BJ (cell line): ENCODE data around the gene CD226. TPM values are rescaled to one million over a fixed set of nuclear protein-coding genes. Genes with fewer than 3 reads are reported as not detected.

Experiments
- CTCF ChIA-PET: fragments of 350-600 bp; formaldehyde crosslinking; extraction: SDS; loops from one replicate; lab custom pipeline; 2021; ENCODE audit warnings: antibody characterized with exemption, inconsistent platforms; lab: Yijun Ruan, JAX
- POLR2A ChIA-PET: fragments of 300-600 bp; sonication (Branson Sonifier 250); formaldehyde crosslinking; extraction: SDS; loops from one replicate; lab custom pipeline; 2021; ENCODE audit warnings: antibody characterized with exemption; lab: Charles Lee
- DNase-seq: peaks from one replicate; pipeline ENCODE4 v3.0.0-alpha.2; 2011; ENCODE audit warnings: low read depth
- H3K27me3 ChIP-seq: 2 replicates; pipeline ENCODE4 v1.6.0; 2011; ENCODE audit warnings: low read length; ENCODE audit not compliant: control insufficient read depth, insufficient read depth
- H3K36me3 ChIP-seq: 2 replicates; pipeline ENCODE4 v1.5.1; 2011; ENCODE audit warnings: low read length; ENCODE audit not compliant: control insufficient read depth, insufficient read depth
- H3K4me3 ChIP-seq: 2 replicates; pipeline ENCODE4 v1.5.1; 2011; ENCODE audit warnings: low read depth, mild to moderate bottlenecking, control low read depth, low read length
- polyA plus RNA-seq: library from polyadenylated mRNA; depleted of rRNA; stranded (reverse); fragments of >200 nt; gene quantifications from 2 replicates; pipeline ENCODE4 v1.2.3, GENCODE V29; 2011
- TF ChIP-seq, protein P1 (sequence below): IDR thresholded peaks from 2 replicates; pipeline ENCODE4 v1.5.1; 2011; ENCODE audit warnings: low read depth, mild to moderate bottlenecking, control low read depth, inconsistent platforms, low read length, moderate library complexity; ENCODE audit not compliant: insufficient read depth

The CD226 gene
- polyA plus RNA-seq, 1 experiment, result 0.13 TPM

DNA sequence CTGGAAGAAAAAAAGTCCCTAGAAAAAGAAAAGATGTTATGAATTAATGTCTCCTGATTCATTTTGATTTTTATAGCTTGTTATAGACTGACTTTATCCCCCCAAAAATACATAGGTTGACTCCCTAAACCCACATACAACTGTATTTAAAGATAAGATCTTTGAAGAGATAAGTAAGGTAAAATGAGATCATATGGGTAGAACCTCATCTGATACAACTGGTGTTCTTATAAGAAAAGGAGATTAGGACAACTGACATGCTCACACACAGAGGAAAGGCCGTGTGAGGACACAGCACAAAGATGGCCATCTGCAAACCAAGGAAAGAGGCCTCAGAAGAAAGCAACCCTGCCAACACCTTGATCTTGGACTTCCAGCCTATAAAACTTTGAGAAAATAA lies 117.5 kb downstream of the CD226 start:
- ChIA-PET CTCF (interaction anchor here (0.6 to 1.5 kb wide), 3 partner anchors 9 to 655 kb away, joined by 3 to 4 read pairs (median 4); no protein-coding TSS in a partner anchor), POLR2A (no interaction called here)
- Histone ChIP-seq H3K27me3 (no peaks in the 10 kb centered on the region), H3K36me3 (no peaks in the 10 kb centered on the region), H3K4me3 (no peak overlapping the region)
- TF ChIP-seq, protein P1, sequence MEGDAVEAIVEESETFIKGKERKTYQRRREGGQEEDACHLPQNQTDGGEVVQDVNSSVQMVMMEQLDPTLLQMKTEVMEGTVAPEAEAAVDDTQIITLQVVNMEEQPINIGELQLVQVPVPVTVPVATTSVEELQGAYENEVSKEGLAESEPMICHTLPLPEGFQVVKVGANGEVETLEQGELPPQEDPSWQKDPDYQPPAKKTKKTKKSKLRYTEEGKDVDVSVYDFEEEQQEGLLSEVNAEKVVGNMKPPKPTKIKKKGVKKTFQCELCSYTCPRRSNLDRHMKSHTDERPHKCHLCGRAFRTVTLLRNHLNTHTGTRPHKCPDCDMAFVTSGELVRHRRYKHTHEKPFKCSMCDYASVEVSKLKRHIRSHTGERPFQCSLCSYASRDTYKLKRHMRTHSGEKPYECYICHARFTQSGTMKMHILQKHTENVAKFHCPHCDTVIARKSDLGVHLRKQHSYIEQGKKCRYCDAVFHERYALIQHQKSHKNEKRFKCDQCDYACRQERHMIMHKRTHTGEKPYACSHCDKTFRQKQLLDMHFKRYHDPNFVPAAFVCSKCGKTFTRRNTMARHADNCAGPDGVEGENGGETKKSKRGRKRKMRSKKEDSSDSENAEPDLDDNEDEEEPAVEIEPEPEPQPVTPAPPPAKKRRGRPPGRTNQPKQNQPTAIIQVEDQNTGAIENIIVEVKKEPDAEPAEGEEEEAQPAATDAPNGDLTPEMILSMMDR, result no peak
- DNase-seq, result no peak

DNA sequence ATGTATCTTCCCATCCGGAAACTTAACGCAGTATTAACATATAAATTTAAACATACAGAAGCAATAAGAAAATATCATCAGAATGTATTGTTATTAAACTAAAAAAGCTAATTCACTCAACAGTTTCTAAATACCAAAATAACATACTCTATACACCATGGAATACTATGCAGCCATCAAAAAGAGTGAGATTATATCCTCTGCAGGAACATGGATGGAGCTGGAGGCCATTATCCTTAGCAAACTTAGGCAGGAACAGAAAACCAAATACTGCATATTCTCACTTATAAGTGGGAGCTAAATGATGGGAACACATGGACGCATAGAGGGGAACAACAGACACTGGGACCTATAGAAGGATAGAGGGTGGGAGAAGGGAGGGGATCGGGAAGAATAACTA lies 127.1 kb downstream of the CD226 start:
- Histone ChIP-seq H3K27me3 (no peaks in the 10 kb centered on the region), H3K4me3 (no peak overlapping the region), H3K36me3 (no peaks in the 10 kb centered on the region)
- CTCF ChIA-PET, result no interaction called here
- DNase-seq, result no peak
- TF ChIP-seq, protein P1, result no peak
- POLR2A ChIA-PET, result no interaction called here

DNA sequence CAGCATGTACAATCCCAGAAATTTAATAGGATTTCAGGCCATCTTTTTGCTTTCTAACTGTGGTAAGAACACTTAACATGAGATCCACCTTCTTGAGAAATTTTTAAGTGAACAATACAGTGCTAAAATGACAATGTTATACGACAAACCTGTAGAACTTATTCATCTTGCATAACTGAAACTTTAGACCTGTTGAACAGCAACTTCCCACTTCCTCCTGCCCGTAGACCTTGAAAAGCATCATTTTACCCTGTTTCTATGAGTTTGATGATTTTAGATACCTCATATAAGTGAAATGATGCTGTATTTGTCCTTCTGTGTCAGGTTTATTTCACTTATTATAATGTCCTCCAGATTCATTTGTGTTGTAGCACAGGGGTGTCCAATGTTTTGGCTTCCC lies 128.2 kb downstream of the CD226 start:
- Histone ChIP-seq H3K36me3 (no peaks in the 10 kb centered on the region), H3K27me3 (no peaks in the 10 kb centered on the region), H3K4me3 (no peak overlapping the region)
- ChIA-PET CTCF (interaction anchor here (0.8 kb wide), 1 partner anchor 223 kb away, joined by 5 read pairs; no protein-coding TSS in a partner anchor), POLR2A (no interaction called here)
- TF ChIP-seq, protein P1, result no peak
- DNase-seq, result no peak

DNA sequence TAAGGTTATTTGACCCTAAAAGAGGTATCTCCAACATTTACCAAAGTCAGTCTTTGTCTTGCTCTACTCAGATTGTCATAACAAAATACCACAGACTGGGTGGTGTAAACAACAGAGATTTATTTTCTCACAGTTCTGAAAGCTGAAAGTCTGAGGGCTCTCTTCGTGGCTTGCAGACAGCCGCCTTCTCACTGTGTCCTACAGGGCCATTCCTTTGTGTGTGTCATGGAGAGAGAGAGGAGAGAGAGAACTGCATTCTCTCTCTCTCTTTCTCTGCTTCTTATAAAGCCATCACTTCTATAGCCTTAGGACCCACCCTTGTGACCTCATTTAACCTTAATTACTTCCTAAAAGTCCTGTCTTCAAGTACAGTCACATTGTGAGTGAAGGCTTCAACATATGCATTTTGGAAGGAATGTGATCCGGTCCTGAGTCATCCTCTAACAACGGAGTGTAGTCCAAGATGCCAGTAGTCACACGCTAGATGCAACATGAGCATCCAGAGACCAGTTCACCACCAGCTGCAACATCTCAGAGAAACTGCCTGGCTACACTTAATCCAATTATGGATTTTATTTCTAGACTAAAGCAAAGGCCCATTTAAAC lies 130.2 kb downstream of the CD226 start:
- DNase-seq, result peak; percentile 9
- Histone ChIP-seq H3K27me3 (no peaks in the 10 kb centered on the region), H3K36me3 (no peaks in the 10 kb centered on the region), H3K4me3 (no peak overlapping the region)
- ChIA-PET POLR2A (no interaction called here), CTCF (no interaction called here)
- TF ChIP-seq, protein P1, result no peak

DNA sequence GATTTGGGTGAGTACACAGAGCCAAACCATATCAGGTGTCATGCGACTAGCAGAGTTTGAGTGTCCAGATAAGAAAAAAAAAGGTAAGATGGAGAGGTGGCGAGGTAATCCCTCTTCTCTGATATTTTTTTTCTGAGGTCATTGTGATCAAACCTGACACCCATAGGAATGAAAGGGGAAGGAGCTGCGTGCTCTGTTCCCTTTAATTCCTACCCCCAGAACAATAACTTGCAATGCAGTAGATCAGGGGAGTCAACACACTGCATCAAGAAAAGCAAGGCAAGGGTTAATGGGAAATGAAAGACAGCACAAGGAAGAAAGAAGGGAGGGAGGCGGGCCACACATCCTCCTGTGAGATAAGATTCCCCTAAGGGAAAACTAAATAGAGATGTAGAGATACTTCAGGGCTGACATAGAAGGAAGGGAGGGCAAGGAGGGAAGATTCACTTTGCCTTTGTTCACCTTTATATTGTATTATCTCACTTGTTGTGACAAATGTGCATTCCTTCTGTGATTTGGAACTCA lies 132.8 kb downstream of the CD226 start:
- ChIA-PET CTCF (no interaction called here), POLR2A (no interaction called here)
- H3K36me3 ChIP-seq, result no peaks in the 10 kb centered on the region
- no peak overlapping the region for H3K4me3 ChIP-seq
- TF ChIP-seq, protein P1, result no peak
- no peaks in the 10 kb centered on the region for H3K27me3 ChIP-seq
- no peak for DNase-seq
